NCI-H1092 (cell line): ENCODE data around the gene ST14.
"Not testable (repeated sequence)": the region's sequence is repeated elsewhere in the genome, so short reads cannot be mapped to it uniquely, and the experiment has no call there.

ENCODE experiments used
- DNase-seq: peaks from one replicate; lab custom pipeline; 2025; lab: John Stamatoyannopoulos, UW

ST14 gene

DNA sequence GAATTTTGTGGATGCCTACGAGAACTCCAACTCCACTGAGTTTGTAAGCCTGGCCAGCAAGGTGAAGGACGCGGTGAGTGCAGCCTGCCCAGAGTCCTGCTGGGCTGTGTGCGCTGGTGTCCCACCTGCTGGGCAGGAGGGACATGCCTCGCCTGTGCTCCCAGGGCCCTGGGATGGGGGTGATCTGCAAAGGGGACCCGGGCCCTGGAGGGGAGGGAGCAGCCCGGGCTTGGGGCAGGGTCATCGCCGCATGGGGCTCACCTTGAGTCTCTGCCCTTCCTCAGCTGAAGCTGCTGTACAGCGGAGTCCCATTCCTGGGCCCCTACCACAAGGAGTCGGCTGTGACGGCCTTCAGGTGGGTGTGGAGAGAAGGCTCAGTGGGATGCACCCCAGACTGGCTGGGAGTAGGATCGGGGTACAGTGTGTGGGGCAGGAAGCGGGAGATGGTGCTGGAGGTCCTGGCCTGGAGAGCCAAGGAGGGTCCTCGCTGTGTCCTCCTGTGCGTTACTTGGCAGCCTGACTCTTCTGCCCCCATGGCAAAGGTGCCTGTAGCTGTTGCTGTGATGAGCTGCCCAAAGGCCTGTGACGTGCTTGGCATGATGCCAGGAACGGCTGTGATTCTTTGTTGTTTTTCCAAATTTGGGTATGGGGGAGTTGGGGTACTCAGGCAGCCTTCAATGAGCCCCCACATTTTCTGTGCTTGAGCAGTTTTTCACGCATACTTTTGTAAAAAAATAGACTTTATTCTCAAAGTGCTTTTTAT is 29.2 kb downstream of the ST14 start:
- DNase-seq: no peak

DNA sequence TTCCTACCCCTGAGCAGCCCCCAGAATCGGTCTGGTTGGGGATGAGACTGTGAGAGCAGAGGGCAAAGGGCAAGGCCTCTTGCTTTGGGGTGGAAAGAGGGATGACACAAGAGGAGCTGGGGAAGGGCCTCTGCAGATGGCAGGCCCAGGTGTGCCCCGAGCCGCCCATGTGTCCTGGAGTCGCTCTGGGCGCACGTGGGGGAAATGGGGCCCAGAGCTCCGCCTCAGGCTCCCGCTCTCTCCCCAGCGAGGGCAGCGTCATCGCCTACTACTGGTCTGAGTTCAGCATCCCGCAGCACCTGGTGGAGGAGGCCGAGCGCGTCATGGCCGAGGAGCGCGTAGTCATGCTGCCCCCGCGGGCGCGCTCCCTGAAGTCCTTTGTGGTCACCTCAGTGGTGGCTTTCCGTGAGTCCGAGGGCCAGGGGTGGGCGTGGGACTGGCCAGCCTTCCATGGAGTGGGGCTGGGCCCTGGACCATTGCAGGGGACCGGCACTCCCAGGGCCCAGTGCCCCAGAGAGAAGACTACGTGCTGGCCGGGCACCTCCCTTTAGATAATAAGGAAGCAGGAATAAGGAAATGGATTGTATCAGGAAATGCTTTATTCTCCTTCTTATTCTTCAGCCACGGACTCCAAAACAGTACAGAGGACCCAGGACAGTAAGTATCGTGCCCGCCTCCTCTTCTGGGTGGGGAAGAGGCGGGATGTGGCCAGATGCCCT is 30.1 kb downstream of the ST14 start:
- no peak for DNase-seq

DNA sequence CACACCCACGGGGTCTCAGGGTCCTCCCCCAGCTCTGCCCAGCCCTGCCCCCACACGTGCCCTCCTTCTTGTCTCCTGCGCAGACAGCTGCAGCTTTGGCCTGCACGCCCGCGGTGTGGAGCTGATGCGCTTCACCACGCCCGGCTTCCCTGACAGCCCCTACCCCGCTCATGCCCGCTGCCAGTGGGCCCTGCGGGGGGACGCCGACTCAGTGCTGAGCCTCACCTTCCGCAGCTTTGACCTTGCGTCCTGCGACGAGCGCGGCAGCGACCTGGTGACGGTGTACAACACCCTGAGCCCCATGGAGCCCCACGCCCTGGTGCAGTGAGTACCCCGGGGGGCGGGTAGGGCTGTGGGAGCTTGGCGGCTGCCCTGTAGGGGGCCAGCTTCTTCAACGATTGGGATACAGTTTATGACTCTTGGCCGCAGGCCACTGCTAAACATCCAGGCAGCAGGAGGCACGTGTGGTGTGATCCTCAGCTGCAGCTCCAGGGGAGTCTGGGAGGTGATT is 30.8 kb downstream of the ST14 start:
- peak; percentile 84 for DNase-seq

DNA sequence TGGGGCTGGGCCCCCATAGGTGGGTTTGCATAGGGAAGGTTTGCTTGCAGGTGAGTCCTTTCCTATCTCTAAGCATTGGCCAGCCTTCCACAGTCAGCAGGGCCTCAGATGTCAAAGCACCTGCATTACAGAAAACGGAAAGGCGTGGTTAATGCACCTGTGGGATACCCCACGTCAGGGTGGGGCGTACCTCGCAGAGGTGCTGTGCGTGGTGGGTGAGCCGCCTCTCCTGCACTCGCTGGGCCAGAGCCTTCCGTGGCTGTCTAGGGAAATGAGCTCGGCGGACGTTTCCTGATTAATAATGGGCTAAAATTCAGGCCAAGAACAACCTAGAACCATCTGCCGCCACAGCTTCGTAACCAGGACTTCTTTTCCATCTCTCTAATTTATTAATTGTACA is 32.3 kb downstream of the ST14 start:
- DNase-seq: no peak

DNA sequence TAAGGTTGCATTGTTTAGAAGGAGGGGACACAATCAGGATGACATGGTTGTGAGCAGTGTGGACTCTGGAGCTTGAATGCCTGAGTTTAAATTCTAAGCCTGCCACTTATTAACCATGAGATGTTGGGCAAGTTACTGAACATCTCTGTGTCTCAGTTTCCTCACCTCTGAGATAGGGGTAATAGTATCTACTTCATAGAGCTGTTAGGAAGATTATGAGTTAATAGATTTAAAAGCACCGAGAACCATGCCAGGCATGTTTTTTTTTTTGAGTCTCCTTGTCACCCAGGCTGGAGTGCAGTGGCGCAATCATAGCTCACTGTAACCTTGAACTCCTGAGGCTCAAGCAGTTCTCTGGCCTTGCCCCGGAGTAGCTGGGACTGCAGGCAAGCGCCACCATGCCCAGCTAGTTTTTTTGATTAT is 33.3 kb downstream of the ST14 start:
- no peak for DNase-seq

DNA sequence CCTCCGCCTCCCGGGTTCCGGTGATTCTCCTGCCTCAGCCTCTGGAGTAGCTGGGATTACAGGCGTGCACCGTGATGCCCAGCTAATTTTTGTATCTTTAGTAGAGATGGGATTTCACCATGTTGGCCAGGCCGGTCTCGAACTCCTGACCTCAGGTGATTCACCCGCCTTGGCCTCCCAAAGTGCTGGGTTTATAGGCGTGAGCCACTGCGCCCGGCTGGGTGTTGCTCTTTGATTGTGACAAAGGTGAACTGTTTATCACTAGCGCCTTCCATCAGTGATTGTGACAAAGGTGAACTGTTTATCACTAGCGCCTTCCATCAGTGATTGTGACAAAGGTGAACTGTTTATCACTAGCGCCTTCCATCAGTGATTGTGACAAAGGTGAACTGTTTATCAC is 34.0 kb downstream of the ST14 start:
- DNase-seq: not testable (repeated sequence)

DNA sequence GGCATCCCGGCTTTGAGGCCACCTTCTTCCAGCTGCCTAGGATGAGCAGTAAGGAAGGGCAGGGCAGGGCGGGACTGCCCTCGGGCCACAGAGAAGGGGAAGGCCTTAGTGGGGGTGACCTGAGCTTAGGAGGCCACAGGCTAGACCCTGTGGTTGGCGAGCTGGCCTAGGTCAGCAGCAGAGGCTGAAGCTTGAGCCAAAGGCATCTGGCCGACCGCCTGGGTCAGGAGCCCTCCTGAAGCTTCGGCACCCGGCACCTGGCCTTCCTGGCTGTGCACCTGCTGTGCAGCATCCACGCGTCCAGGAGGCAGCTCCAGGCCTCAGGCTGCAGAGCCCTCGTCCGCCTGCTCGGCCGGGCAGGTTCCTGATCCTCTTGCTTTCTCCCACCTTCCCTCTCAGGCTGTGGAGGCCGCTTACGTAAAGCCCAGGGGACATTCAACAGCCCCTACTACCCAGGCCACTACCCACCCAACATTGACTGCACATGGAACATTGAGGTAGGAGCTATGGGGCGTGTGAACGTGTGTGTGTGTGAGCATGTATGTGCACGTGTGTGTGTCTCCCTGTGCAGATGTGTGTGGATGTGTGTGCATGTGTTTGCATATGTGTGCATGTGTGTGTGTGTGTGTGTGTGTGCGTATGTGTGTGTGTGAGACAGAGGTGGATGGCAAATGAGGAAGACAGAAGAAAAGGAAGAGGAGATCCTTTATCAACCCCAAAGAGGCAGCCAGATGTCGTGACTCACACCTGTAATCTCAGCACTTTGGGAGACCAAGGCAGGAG is 34.9 kb downstream of the ST14 start:
- DNase-seq: no peak

DNA sequence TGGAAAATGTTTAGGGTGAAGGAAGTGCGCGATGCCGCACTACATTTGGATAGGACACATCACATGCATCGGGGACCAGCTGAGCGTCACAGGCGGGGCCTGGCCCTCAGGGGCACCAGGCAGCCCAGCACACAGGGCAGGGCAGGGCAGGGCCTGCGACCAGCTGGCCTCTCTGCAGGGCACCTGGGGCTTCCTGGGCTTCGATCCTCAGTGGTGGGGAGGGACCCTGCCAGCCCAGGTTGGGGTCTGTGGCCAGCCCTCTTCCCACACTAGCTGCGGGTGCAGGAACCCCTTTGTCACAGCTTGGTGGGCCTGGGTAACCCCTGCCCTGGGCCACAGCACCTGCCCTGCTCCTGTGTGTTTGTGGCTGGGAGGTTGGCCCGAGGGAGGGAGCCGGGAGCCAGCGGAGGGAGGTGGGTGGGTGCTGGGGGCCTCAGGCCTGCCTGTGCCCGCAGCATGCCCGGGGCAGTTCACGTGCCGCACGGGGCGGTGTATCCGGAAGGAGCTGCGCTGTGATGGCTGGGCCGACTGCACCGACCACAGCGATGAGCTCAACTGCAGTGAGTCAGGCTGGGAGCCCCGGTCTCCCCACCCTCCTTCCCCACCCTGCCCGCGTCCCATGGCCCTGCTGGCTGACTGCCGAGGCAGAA is 37.9 kb downstream of the ST14 start:
- no peak for DNase-seq

DNA sequence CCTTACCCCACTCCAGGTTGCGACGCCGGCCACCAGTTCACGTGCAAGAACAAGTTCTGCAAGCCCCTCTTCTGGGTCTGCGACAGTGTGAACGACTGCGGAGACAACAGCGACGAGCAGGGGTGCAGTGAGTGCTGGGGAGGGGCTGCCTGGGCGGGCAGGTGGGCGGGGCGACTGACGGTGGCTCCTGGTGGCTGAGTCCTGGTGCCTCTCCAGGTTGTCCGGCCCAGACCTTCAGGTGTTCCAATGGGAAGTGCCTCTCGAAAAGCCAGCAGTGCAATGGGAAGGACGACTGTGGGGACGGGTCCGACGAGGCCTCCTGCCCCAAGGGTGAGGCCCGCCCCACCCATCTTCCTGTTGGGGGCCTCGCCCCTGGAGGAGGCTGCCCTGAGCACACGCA is 38.7 kb downstream of the ST14 start:
- no peak for DNase-seq

DNA sequence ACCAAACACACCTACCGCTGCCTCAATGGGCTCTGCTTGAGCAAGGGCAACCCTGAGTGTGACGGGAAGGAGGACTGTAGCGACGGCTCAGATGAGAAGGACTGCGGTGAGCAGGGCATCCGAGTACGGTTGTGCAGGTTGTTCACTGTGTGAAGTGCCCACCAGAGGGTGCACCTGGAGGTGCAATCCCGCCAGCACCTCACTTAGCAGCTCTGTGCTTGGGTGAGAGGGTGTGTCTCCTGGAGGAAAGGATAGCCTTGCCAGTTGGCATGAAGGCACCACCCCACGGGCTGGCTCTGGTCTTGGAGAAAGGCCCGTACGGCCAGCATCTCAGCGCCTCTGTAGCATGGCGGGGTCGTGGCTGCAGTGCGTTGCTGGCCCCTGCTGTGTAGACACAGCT is 39.4 kb downstream of the ST14 start:
- DNase-seq: no peak

DNA sequence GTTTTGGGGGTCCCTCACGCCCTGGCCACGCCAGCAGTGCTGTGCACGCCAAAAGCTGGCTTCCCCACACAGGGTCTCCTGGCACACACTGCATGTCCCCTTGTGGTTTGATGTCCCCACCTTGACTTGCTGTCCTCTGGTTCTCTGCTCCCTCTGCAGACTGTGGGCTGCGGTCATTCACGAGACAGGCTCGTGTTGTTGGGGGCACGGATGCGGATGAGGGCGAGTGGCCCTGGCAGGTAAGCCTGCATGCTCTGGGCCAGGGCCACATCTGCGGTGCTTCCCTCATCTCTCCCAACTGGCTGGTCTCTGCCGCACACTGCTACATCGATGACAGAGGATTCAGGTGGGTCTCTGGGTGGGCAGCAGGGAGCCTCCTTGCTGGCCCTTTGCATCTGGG is 40.2 kb downstream of the ST14 start:
- DNase-seq: no peak

DNA sequence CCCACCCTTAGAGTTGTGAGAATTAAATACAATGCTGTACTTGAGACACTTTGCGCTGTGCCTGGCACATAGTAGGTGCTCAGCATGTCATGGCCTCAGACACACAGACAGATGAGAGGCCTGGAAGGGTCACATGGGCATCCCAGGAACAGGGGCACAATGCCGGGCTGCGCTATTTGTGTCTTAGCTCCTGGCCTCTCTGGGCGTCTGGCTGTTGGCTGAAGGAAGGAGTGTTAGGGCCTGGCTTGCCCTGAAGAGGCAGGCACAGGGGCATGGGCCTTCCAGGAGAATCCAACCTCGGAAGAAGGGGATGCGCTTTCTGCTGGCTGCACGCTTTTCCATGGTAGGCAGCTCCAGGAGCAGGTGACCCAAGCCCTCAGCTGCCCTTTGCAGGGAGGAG is 41.4 kb downstream of the ST14 start:
- no peak for DNase-seq

DNA sequence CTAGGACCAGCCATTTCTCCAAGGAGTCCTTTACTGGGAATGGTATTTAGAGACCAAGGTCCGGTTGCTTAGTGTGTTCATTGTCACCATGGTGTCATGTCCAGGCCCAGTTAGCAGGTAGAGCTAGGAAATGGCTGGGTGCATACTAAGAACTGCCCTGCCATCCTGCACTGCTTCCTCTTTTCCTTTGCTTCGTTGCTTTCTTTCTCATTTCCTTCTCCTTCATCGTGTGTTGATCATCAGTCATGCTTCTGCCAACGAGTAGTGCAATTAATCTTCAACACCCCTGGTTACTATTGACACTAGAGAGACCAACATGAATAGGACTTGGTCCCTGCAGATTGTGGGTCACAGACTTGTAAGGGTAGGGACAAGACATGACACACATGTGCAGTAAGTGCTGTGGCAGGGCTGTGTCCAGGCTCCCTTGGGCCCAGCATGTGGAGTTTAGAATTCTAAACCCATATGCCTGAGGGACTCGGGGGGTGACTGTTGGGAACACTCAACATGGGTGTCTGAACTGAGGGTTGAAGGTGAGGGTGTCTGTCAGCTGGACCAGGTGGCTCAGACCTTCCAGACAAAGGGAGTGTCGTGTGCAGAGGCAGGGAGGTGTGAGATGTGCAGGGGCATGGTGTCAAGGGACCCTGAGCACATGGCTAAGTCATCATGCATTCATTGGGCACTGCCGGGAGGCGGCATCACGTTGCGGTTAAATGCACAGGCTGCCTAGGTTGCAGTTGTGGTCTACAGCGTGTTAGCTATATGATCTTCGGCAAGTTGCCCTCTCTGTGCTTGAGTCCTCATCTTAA is 42.6 kb downstream of the ST14 start:
- DNase-seq: no peak

DNA sequence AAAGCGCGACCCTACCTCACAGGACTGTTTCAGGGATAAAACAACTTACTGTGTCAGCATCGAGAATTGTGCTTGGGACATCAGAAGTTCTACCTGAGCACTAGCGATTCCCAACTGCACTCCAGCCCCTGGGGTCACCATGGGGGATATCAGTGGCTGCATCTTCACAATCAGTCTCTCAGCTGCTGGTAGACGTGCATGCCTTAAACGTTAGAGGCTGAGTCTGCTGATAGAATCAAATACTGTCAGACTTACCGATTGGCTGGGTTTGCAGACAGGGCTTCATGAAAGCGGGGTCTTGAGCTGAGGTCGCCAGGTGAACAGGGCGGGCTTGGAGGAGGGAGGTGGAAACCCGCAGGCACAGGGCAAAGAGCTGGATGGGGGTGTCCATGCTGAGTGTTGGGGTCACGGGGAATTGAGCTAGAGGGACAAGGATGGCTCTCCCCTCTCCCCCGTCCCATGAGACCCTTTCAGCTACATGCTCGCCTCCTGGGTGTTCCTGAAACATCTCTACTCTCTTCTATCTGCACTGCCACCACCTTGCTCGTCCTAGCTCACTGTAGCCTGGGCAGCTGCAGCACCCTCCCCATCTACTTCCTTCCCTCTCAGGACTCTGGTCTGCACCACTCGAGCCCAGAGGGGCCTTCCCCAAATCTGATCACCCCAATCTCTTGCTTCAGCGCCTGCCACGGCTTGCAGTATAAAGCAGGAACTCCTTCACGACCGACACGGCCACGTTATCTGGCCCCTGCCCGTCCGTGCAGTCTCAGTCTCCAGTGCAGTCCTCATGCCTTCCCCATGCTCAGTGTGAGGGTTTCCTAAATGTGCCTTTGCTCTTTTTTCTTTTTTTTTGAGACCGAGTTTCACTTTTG is 43.5 kb downstream of the ST14 start:
- no peak for DNase-seq

DNA sequence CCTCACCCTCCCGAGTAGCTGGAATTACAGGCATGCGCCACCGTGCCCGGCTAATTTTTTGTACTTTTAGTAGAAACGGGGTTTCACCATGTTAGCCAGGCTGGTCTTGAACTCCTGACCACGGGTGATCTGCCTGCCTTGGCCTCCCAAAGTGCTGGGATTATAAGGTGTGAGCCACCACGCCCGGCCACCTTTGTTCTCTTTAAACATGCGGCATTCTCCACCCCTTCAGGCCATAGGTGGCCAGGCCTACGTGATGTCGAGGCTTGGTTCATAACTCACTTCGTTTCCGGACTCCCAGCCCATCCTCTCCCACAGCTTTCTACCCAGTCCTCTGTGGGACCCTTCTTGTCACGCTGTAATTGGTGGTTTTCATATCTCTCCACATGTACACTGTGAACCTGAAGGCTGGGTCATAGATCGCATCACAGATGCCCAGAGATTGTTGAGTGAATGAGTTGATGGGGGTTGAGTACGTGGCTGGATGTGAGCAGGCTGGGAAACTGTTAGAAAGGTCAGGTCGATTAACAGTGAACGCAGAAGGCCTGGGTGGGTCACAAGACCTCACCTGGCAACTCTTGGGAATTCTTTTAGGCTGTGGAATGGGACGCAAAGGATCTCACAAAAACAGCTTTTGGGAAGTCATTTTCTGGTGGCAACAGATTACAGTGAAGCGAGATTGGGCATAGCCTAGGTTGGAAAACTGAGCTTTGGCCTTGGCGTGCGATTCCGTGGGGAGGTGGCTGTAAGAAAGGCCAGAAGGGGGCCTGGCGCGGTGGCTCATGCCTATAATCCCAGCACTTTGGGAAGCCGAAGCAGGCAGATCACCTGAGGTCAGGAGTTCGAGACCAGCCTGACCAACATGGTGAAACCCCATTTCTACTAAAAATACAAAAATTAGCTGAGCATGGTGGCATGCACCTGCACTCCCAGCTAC is 44.5 kb downstream of the ST14 start:
- no peak for DNase-seq

DNA sequence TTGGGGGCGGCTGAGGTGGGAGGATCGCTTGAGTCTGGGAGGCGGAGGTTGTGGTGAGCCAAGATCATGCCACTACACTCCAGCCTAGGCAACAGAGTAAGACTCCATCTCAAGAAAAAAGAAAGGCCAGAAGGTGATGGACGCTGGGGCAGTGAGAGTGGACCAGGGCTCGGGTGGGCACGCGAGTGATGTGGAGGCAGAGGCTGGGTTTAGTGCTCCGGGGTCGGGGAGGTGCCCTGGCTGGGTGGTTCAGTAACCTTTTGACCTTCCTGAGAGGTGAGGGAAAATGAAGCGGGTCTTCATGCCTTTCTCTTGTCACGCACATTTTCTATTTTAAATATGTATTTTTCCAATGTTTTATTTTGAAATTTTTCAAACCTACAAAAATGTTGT is 45.1 kb downstream of the ST14 start:
- DNase-seq: no peak

DNA sequence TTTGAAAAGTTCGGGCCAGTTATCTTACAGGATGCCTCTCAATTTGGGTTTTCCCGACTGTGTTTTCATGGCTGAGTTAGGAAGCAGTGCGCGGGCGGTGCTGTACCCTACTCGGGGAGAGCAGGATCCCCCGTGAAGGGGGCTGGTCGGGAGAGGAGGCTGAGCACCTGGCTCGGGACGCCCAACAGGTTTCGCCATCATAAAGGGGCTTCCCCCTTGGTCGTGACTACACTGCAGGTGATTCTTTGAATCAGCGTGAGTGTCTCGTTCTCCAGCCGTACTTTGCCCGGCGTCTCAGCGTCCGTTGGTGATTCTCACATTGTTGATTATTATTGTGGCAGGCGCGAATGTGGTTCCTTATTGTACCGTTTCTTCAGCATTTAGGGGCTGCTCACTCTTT is 46.6 kb downstream of the ST14 start:
- no peak for DNase-seq

DNA sequence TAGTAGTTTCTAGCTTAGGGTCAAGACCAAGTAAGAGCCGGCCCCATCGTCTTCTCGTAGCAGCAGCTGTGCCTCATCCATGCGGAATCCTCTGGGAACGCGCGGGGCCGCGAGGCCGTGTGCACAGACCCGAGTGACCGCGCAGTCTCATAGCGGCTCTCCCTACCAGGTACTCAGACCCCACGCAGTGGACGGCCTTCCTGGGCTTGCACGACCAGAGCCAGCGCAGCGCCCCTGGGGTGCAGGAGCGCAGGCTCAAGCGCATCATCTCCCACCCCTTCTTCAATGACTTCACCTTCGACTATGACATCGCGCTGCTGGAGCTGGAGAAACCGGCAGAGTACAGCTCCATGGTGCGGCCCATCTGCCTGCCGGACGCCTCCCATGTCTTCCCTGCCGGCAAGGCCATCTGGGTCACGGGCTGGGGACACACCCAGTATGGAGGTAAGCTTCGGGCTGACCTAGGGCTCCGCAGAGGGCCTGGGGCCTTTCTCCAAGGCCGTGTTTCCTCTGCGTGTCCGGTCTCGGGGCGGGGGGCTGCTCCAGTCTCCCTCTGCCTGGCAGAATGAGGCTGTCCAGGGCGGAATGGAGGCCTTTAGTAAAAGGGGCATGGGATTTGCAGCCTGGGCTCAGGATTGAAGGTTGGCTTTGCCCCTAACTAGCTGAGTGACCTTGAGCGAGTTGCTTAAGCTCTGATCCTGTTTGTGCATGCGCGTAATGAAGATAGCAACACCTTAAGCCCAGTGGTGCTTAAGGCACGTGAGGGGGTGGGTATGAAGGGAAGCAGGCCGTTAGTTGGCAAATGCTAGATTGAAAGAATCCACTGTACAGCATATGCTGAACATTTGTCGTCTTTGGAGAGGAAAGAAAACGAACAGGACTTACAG is 48.9 kb downstream of the ST14 start:
- DNase-seq: no peak
